BLaER1 treated with 17β-estradiol and CSF1 and Interleukin-3, amounts not matched to agents 10 nM and 100 nM (cell line): ENCODE results near the gene CREG1.

Experiments used
- H3K27ac ChIP-seq, 11 experiments: shearing (Covaris generic); formaldehyde crosslinking; 2 replicates each; pipeline ENCODE4 v1.8.1; 2022
- H3K27me3 ChIP-seq, 11 experiments: shearing (Covaris generic); formaldehyde crosslinking; 2 replicates each; pipeline ENCODE4 v1.8.1; 2022
- H3K36me3 ChIP-seq, 11 experiments: shearing (Covaris generic); formaldehyde crosslinking; 2 replicates each; pipeline ENCODE4 v1.8.1; 2022
- H3K4me1 ChIP-seq, 10 experiments: shearing (Covaris generic); formaldehyde crosslinking; 2 replicates each; pipeline ENCODE4 v1.8.1; 2022
- H3K4me2 ChIP-seq, 11 experiments: shearing (Covaris generic); formaldehyde crosslinking; 2 replicates each; pipeline ENCODE4 v1.8.1; 2022
- H3K4me3 ChIP-seq, 10 experiments: shearing (Covaris generic); formaldehyde crosslinking; 2 replicates each; pipeline ENCODE4 v1.8.1; 2022
- H3K9ac ChIP-seq, 11 experiments: shearing (Covaris generic); formaldehyde crosslinking; 2 replicates each; pipeline ENCODE4 v1.8.1; 2022
- H3K9me3 ChIP-seq, 11 experiments: shearing (Covaris generic); formaldehyde crosslinking; replicated peaks in 1 of 11; 2 replicates each; pipeline ENCODE4 v1.8.1; 2022
- H4K20me1 ChIP-seq, 11 experiments: shearing (Covaris generic); formaldehyde crosslinking; 2 replicates each; pipeline ENCODE4 v1.8.1; 2022
- Cebpa-rat ChIP-seq, 11 experiments: shearing (Covaris generic); IDR thresholded peaks; 2 replicates each; pipeline ENCODE4 v1.8.1; 2022

Gene CREG1

DNA sequence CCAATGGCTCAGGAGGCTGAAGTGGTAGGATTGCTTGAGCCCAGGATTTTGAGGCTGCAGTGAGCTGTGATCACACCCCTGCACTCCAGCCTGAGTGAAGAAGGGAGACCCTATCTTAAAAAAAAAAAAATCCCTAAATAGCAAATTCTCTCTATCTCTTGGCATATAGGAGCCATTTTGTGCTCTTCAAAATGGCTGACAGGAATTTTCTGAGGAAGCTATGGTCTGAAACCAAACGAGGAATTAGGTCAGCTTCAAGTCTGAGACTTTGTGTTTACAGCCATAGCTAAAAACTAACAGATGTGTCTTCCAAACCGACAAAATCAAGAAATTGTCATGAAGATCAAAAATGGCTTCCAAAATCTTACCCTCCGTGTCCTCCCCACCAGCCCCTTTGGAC is 45.8 kb downstream of the CREG1 start:
- H3K36me3 ChIP-seq = no peaks in the 10 kb centered on the region
- no peak overlapping the region for H3K4me3 ChIP-seq
- no peaks in the 10 kb centered on the region for H4K20me1 ChIP-seq
- peaks cover 0 to 9% (median 0%) of the 10 kb centered on the region in 11 experiments; a peak in 2 of 22 replicates for H3K9me3 ChIP-seq
- no peak overlapping the region for H3K4me2 ChIP-seq
- H3K4me1 ChIP-seq = no peaks in the 10 kb centered on the region
- TF ChIP-seq Cebpa-rat (IDR thresholded peaks at IDR 0.05) = no peak
- no peak overlapping the region for H3K9ac ChIP-seq
- H3K27ac ChIP-seq = no peak overlapping the region
- H3K27me3 ChIP-seq = no peaks in the 10 kb centered on the region

DNA sequence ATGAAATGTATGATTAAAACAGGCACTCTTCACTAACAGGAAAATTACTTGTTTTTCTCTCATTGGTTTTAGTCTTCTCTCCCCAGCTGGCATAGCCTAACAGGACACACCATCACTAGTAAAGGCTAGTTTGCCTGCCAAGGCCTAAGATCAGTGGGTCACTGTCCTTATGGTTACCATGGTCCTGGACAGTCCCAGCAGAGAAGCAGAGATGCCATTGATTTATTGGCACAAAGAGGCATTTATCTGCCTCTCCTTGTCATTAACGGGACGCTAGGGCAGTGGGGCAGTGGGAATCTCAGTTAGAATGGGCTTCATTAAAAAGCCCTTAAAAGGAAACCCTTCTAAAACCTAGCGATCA is 49.1 kb downstream of the CREG1 start:
- Histone ChIP-seq H3K4me1 (peaks cover 6 to 15% (median 13%) of the 10 kb centered on the region in 10 experiments; a peak in 19 of 20 replicates), H4K20me1 (no peaks in the 10 kb centered on the region), H3K4me2 (no peak overlapping the region), H3K27me3 (no peaks in the 10 kb centered on the region), H3K9ac (no peak overlapping the region), H3K4me3 (no peak overlapping the region), H3K36me3 (no peaks in the 10 kb centered on the region), H3K27ac (no peak overlapping the region), H3K9me3 (peaks cover 0 to 9% (median 0%) of the 10 kb centered on the region in 11 experiments; a peak in 2 of 22 replicates)
- no peak for TF ChIP-seq Cebpa-rat (IDR thresholded peaks at IDR 0.05)

DNA sequence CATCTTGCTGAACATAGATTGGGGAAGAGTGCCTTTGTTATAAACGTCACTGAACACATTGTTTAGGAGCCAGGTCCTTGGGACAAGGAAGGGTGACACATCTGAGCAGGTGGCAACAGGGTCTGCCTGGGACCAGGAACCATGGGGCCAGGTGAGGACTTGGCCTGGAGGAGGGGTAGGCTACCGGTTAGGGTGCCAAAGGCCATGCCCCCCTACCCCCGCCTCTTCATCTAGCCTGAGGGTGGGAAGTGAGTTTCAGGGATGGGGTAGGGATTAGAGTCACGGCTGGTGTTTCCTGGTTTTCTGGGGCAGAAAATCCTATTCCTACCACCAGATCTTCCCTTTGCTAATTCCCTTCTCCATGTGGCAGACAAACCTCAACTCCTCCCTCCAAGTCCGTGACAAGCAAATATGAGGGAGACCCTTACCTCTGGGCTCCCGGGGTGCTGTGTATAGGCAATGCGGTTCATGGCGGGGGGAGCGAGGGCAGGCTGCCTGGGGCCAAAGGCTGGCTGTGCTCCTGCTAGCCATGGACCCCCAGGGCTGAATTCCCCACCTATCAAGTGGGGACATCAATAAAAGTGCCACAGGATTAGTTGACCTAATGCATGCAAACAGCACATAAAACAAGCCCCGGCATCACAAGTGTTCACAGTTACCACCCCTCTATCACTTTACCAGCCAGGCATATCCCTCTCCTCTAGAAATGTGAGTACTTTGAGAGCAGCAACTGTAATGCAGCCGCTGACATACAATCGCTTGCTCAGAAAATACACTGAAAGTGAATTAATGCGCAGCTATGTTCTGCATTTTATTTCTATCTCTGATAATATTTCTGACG is 49.7 kb downstream of the CREG1 start:
- no peak overlapping the region for H3K4me3 ChIP-seq
- H3K36me3 ChIP-seq = no peaks in the 10 kb centered on the region
- H3K9me3 ChIP-seq = peaks cover 0 to 9% (median 0%) of the 10 kb centered on the region in 11 experiments; a peak in 3 of 22 replicates
- H4K20me1 ChIP-seq = no peaks in the 10 kb centered on the region
- H3K27ac ChIP-seq = no peak overlapping the region
- H3K4me1 ChIP-seq = peaks cover 10 to 21% (median 19%) of the 10 kb centered on the region in 10 experiments; a peak in 19 of 20 replicates
- no peak for TF ChIP-seq Cebpa-rat (IDR thresholded peaks at IDR 0.05)
- no peak overlapping the region for H3K9ac ChIP-seq
- no peaks in the 10 kb centered on the region for H3K27me3 ChIP-seq
- H3K4me2 ChIP-seq = no peak overlapping the region

DNA sequence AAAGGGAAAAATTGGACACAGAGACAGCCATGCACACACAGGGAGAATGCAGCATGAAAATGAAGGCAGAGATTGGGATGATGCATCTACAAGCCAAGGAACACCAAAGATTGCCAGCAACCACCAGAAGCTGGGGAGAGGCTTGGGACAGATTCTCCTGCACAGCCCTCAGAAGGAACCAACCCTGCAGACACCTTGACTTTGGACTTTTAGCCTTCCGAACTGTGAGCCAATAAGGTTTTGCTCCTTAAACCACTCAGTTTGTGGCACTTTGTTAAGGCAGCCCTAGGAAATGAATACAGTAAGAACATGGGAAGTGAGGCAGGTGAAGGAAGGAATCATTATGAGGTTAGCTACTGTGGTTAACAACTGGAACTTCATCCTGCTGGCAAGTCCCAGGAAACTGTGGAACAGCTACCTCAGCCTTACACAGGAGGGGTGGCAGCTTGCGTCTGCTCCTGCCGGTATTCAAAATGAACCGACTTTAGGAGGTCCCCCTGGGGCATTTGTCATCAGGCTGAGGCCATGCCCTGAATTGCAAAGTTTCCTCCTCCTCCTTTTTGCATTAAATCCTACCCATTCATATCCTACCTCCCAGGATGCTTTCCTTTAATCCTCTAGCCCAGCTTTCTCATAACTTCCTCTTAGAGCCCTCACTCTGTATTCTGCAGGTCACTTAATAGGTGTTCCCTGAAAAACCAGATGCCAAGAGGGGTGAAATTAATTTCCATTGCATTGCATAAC is 50.7 kb downstream of the CREG1 start:
- no peaks in the 10 kb centered on the region for H3K36me3 ChIP-seq
- H3K4me2 ChIP-seq = no peak overlapping the region
- TF ChIP-seq Cebpa-rat (IDR thresholded peaks at IDR 0.05) = no peak
- H3K27me3 ChIP-seq = no peaks in the 10 kb centered on the region
- H3K9me3 ChIP-seq = peaks cover 0 to 9% (median 0%) of the 10 kb centered on the region in 11 experiments; a peak in 3 of 22 replicates
- no peak overlapping the region for H3K27ac ChIP-seq
- no peaks in the 10 kb centered on the region for H4K20me1 ChIP-seq
- peaks cover 11 to 22% (median 19%) of the 10 kb centered on the region in 10 experiments; a peak in 19 of 20 replicates for H3K4me1 ChIP-seq
- H3K9ac ChIP-seq = no peak overlapping the region
- H3K4me3 ChIP-seq = no peak overlapping the region

DNA sequence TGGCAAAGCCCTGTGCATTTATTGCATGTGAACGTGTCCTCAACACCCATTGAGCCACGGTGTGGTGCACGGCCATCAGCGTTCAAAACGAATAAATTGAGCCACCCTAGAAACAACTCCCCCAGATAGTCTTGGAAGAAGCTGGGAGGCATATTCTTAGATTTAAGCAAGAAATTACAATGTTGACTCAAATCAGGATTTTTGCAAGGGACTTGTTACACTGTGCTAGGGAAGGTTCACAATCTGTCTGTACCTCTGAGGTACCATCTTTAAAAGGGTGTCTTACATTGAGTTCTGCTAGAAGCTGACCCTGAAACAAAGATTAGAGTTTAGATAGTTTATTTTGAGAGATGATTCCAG is 51.4 kb downstream of the CREG1 start:
- H4K20me1 ChIP-seq = no peaks in the 10 kb centered on the region
- no peak overlapping the region for H3K9ac ChIP-seq
- peaks cover 0 to 5% (median 0%) of the 10 kb centered on the region in 11 experiments; a peak in 1 of 22 replicates for H3K9me3 ChIP-seq
- no peaks in the 10 kb centered on the region for H3K27me3 ChIP-seq
- peaks cover 11 to 22% (median 19%) of the 10 kb centered on the region in 10 experiments; a peak in 19 of 20 replicates for H3K4me1 ChIP-seq
- H3K36me3 ChIP-seq = no peaks in the 10 kb centered on the region
- no peak overlapping the region for H3K4me3 ChIP-seq
- no peak overlapping the region for H3K4me2 ChIP-seq
- H3K27ac ChIP-seq = no peak overlapping the region
- no peak for TF ChIP-seq Cebpa-rat (IDR thresholded peaks at IDR 0.05)

DNA sequence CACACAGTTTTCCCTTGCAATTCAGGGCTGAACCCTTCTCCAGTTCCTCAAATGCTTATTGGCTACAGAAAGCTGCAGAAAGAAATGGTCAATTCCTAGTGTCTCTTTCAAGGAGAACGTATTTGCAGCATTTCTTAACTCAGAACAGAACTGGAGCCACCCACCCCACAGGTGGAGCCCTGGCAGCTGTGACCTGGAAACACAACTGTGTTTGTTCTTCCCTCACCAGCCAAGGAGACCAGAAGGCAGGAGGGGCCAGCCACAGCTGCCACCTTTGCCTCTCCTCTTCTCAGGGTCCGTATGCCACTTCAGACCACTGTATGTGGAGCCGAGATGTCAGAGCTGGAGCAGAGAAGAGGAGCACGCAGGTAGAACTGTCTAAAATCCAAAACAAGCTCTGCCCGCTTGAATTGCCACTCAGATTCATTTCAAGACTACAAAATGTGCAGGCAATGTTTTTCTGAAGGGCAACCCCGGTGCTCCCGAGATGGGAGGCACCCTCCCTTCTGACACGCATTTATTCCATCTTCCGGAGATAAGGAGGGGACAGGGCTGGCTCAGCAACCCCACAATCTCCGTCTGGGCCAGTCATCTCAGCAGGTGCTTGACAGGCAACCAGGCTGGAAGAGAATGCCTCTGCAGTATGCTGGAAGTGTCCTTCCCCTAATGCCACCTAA is 51.9 kb downstream of the CREG1 start:
- no peaks in the 10 kb centered on the region for H4K20me1 ChIP-seq
- H3K4me2 ChIP-seq = no peak overlapping the region
- H3K4me3 ChIP-seq = no peak overlapping the region
- H3K9ac ChIP-seq = no peak overlapping the region
- H3K4me1 ChIP-seq = peaks cover 11 to 22% (median 19%) of the 10 kb centered on the region in 10 experiments; a peak in 19 of 20 replicates
- no peaks in the 10 kb centered on the region for H3K36me3 ChIP-seq
- H3K27me3 ChIP-seq = no peaks in the 10 kb centered on the region
- no peak overlapping the region for H3K27ac ChIP-seq
- H3K9me3 ChIP-seq = peaks cover 0 to 5% (median 0%) of the 10 kb centered on the region in 11 experiments; a peak in 1 of 22 replicates
- TF ChIP-seq Cebpa-rat (IDR thresholded peaks at IDR 0.05) = no peak

DNA sequence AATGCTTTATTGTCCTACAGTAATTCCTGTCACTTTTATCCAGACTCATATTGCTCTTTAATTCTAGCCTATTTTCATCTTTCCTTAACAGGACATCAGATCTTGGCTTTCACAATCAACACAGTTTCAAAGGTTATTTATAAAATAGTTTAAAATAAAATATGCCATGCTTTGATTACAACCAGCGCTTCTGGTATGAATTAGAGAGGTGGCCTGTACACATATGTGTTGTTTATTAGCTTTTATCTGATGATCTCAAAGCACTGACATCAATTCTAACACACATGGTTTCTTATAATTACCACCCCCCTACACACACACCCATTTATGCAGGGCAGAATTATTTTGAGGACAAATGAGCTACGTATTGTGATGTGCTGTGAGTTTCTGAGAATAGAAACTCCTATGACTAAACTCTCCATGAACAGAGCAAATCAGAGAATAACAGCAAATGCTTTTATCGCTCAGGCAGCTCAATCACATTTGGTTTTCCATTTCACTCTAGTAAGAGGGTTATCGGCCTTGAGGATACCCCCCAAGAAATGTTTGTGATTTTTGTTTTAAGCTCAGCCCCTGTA is 53.2 kb downstream of the CREG1 start:
- no peaks in the 10 kb centered on the region for H3K36me3 ChIP-seq
- H3K4me3 ChIP-seq = no peak overlapping the region
- no peak for TF ChIP-seq Cebpa-rat (IDR thresholded peaks at IDR 0.05)
- no peak overlapping the region for H3K9ac ChIP-seq
- H3K9me3 ChIP-seq = peaks cover 0 to 5% (median 0%) of the 10 kb centered on the region in 11 experiments; a peak in 1 of 22 replicates
- peak overlapping the region in 9 of 11 experiments; percentile 4 to 70 (median 43); a peak in 13 of 22 replicates for H3K4me2 ChIP-seq
- no peaks in the 10 kb centered on the region for H3K27me3 ChIP-seq
- peaks cover 11 to 22% (median 19%) of the 10 kb centered on the region in 10 experiments; a peak in 19 of 20 replicates for H3K4me1 ChIP-seq
- H4K20me1 ChIP-seq = no peaks in the 10 kb centered on the region
- H3K27ac ChIP-seq = no peak overlapping the region

DNA sequence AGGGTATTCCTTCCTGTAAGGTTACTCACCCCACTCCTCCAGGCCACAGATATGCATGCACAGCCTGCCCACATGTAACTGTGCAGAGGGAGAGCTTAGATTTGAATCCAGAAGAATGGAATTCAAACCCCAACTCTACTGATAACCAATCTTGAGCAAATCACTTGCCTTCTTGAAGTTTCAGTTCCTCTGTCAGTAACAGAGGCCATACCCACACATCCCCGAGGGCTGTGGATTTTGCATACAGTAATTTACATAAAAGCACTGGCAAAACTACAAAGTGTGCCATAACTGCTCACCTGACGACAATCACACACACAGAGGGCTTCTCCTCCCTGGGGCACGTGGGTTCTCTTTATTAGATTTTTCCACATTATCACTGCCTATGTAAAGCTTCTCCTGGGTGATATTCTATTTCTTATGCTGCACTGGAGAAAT is 53.9 kb downstream of the CREG1 start:
- no peak for TF ChIP-seq Cebpa-rat (IDR thresholded peaks at IDR 0.05)
- H3K9ac ChIP-seq = no peak overlapping the region
- H3K4me1 ChIP-seq = peaks cover 11 to 22% (median 19%) of the 10 kb centered on the region in 10 experiments; a peak in 19 of 20 replicates
- H3K27ac ChIP-seq = no peak overlapping the region
- H3K4me2 ChIP-seq = peak overlapping the region in 10 of 11 experiments; percentile 9 to 70 (median 41); a peak in 17 of 22 replicates
- H3K27me3 ChIP-seq = no peaks in the 10 kb centered on the region
- H3K36me3 ChIP-seq = no peaks in the 10 kb centered on the region
- no peaks in the 10 kb centered on the region for H4K20me1 ChIP-seq
- no peak overlapping the region for H3K4me3 ChIP-seq
- peaks cover 0 to 5% (median 0%) of the 10 kb centered on the region in 11 experiments; a peak in 1 of 22 replicates for H3K9me3 ChIP-seq
